ENCODE measurements around the gene TRPM4. TPM values are rescaled to one million over a fixed set of nuclear protein-coding genes. Genes with fewer than 3 reads are reported as not detected.

The TRPM4 gene
- total and polyA plus RNA-seq, 2 donors (not counting 3 experiments of a cell fraction or from before 2014, with no cell fraction given): 17.6 to 38.9 TPM

DNA sequence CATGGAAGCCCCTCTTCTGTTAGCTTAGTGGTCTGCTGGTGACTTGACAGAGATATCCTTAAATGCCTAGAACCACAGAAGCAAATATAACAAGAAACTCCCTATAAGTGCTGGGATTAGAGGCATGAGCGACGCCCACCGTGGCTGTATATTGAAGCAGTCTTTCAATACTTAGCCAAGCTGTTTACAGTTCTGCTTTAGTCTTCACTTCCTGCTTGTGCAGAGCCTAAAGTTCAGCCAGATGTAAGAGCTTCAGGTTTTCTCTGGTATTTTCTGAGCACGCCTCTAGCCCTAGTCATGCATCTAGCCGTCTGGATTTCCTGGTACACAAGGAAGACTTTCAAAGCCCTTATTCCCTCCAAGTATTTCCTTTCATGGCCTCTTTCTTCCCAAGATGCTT is 28.5 kb downstream of the TRPM4 start:
- CTCF ChIA-PET: interaction anchor here (0.9 to 6.9 kb wide), 4 partner anchors 12 to 88 kb away, joined by 3 to 71 read pairs (median 6); no protein-coding TSS in a partner anchor
- no peak for DNase-seq (ENCODE audit: low read depth, low spot score)

More for the DNA sequence above, 28.5 kb downstream of the TRPM4 start:
- Histone ChIP-seq H3K9ac (replicated peaks; ENCODE audit: extremely low read depth, insufficient read depth, low read length) (no peak overlapping the region), H3K79me2 (ENCODE audit: control insufficient read depth, insufficient read depth, low read length) (no peaks in the 10 kb centered on the region), H3K9me1 (replicated peaks; ENCODE audit: control insufficient read depth, extremely low read depth, insufficient read depth, low read length) (no peaks in the 10 kb centered on the region), H3K4me1 (ENCODE audit: control insufficient read depth, extremely low read depth, insufficient read depth, low read length) (peaks cover 9% of the 10 kb centered on the region), H4K20me1 (replicated peaks; ENCODE audit: control insufficient read depth, extremely low read depth, insufficient read depth, low read length) (no peaks in the 10 kb centered on the region), H3K4me3 (replicated peaks in 1 of 3; ENCODE audit: insufficient read depth in 1 of 3, low read depth in 1 of 3, low read length in 3 of 3) (no peak overlapping the region), H3K27me3 (ENCODE audit: control insufficient read depth in 2 of 2, insufficient read depth in 2 of 2, low read length in 2 of 2) (no peaks in the 10 kb centered on the region), H2AFZ (ENCODE audit: low read depth, low read length) (no peak overlapping the region), H3K9me3 (replicated peaks; ENCODE audit: control insufficient read depth, insufficient read depth, low read length) (no peaks in the 10 kb centered on the region), H3K36me3 (ENCODE audit: control insufficient read depth in 2 of 2, extremely low read depth in 1 of 2, insufficient read depth in 2 of 2, low read length in 2 of 2) (peaks cover 0 to 4% of the 10 kb centered on the region in 2 experiments), H3K4me2 (ENCODE audit: insufficient read depth, low read length) (no peak overlapping the region), H3K27ac (ENCODE audit: insufficient read depth, low read depth, low read length) (no peak overlapping the region)
- BruUV-seq (replicated peaks): no TSS peak
- TF ChIP-seq EZH2 (IDR thresholded peaks at IDR 0.05; ENCODE audit: borderline replicate concordance, low read depth, low read length, severe bottlenecking) (no peak), MYC (IDR thresholded peaks at IDR 0.05; ENCODE audit: low read depth, low read length) (no peak), POLR2AphosphoS5 (IDR thresholded peaks at IDR 0.05; ENCODE audit: insufficient read depth, low read depth, low read length) (no peak), GATA2 (IDR thresholded peaks at IDR 0.05; ENCODE audit: insufficient read depth, insufficient read length, low read depth, low read length) (no peak)
- TF ChIP-seq, protein P1, sequence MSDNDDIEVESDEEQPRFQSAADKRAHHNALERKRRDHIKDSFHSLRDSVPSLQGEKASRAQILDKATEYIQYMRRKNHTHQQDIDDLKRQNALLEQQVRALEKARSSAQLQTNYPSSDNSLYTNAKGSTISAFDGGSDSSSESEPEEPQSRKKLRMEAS (IDR thresholded peaks at IDR 0.05; ENCODE audit: insufficient read depth, insufficient read length): no peak
- TF ChIP-seq, protein P2, sequence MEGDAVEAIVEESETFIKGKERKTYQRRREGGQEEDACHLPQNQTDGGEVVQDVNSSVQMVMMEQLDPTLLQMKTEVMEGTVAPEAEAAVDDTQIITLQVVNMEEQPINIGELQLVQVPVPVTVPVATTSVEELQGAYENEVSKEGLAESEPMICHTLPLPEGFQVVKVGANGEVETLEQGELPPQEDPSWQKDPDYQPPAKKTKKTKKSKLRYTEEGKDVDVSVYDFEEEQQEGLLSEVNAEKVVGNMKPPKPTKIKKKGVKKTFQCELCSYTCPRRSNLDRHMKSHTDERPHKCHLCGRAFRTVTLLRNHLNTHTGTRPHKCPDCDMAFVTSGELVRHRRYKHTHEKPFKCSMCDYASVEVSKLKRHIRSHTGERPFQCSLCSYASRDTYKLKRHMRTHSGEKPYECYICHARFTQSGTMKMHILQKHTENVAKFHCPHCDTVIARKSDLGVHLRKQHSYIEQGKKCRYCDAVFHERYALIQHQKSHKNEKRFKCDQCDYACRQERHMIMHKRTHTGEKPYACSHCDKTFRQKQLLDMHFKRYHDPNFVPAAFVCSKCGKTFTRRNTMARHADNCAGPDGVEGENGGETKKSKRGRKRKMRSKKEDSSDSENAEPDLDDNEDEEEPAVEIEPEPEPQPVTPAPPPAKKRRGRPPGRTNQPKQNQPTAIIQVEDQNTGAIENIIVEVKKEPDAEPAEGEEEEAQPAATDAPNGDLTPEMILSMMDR (IDR thresholded peaks at IDR 0.05; ENCODE audit: extremely low read depth in 1 of 2, insufficient read depth in 1 of 2, low read depth in 1 of 2, low read length in 2 of 2): no peak
- POLR2A ChIA-PET: no interaction called here
- no peak for FAIRE-seq
- dilution Hi-C loops (cut with MboI; ENCODE audit: extremely low pct_ligation_motif_present, low sequenced_read_pairs) (no loop called here), intact Hi-C loops (cut with micrococcal nuclease) (no loop called here)

Data from endothelial cell of umbilical vein (primary cell).